Measurements from ENCODE around the gene ANKS1A. TPM values are rescaled to one million over a fixed set of nuclear protein-coding genes. Genes with fewer than 3 reads are reported as not detected.

ANKS1A gene
- total RNA-seq, 1 donor from 2014 or later = 76.9 TPM

GRCh38 chr6:35108309-35108885, 219.3 kb downstream of the ANKS1A start:
- H3K27ac Mint-ChIP-seq (ENCODE audit: unreplicated experiment) = no peak overlapping the region
- H3K36me3 Mint-ChIP-seq (ENCODE audit: unreplicated experiment) = peaks cover 14% of the 10 kb centered on the region
- no peaks in the 10 kb centered on the region for H3K4me1 Mint-ChIP-seq (ENCODE audit: low read depth, unreplicated experiment)
- peaks cover 1% of the 10 kb centered on the region for H3K9me3 Mint-ChIP-seq (ENCODE audit: unreplicated experiment)
- no peaks in the 10 kb centered on the region for H3K27me3 Mint-ChIP-seq (ENCODE audit: unreplicated experiment)
- DNase-seq = no peak
- no peak overlapping the region for H3K4me3 Mint-ChIP-seq (ENCODE audit: unreplicated experiment)
- TF ChIP-seq, protein P1, sequence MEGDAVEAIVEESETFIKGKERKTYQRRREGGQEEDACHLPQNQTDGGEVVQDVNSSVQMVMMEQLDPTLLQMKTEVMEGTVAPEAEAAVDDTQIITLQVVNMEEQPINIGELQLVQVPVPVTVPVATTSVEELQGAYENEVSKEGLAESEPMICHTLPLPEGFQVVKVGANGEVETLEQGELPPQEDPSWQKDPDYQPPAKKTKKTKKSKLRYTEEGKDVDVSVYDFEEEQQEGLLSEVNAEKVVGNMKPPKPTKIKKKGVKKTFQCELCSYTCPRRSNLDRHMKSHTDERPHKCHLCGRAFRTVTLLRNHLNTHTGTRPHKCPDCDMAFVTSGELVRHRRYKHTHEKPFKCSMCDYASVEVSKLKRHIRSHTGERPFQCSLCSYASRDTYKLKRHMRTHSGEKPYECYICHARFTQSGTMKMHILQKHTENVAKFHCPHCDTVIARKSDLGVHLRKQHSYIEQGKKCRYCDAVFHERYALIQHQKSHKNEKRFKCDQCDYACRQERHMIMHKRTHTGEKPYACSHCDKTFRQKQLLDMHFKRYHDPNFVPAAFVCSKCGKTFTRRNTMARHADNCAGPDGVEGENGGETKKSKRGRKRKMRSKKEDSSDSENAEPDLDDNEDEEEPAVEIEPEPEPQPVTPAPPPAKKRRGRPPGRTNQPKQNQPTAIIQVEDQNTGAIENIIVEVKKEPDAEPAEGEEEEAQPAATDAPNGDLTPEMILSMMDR (IDR thresholded peaks at IDR 0.05; ENCODE audit: partially characterized antibody, unreplicated experiment) = no peak

GRCh38 chr6:35120746-35121145, 231.7 kb downstream of the ANKS1A start:
- no peaks in the 10 kb centered on the region for H3K4me1 Mint-ChIP-seq (ENCODE audit: low read depth, unreplicated experiment)

GRCh38 chr6:35124356-35124755, 235.3 kb downstream of the ANKS1A start:
- H3K27ac Mint-ChIP-seq (ENCODE audit: unreplicated experiment) = no peak overlapping the region
- no peaks in the 10 kb centered on the region for H3K4me1 Mint-ChIP-seq (ENCODE audit: low read depth, unreplicated experiment)
- no peak for DNase-seq
- peaks cover 2% of the 10 kb centered on the region for H3K9me3 Mint-ChIP-seq (ENCODE audit: unreplicated experiment)
- TF ChIP-seq, protein P1 (IDR thresholded peaks at IDR 0.05; ENCODE audit: partially characterized antibody, unreplicated experiment) = no peak
- no peaks in the 10 kb centered on the region for H3K27me3 Mint-ChIP-seq (ENCODE audit: unreplicated experiment)
- H3K4me3 Mint-ChIP-seq (ENCODE audit: unreplicated experiment) = no peak overlapping the region
- no peaks in the 10 kb centered on the region for H3K36me3 Mint-ChIP-seq (ENCODE audit: unreplicated experiment)

More at GRCh38 chr6:35120746-35121145, 231.7 kb downstream of the ANKS1A start:
- H3K4me3 Mint-ChIP-seq (ENCODE audit: unreplicated experiment) = no peak overlapping the region
- peaks cover 2% of the 10 kb centered on the region for H3K9me3 Mint-ChIP-seq (ENCODE audit: unreplicated experiment)
- no peaks in the 10 kb centered on the region for H3K36me3 Mint-ChIP-seq (ENCODE audit: unreplicated experiment)
- H3K27me3 Mint-ChIP-seq (ENCODE audit: unreplicated experiment) = no peaks in the 10 kb centered on the region
- DNase-seq = no peak
- H3K27ac Mint-ChIP-seq (ENCODE audit: unreplicated experiment) = no peak overlapping the region
- TF ChIP-seq, protein P1 (IDR thresholded peaks at IDR 0.05; ENCODE audit: partially characterized antibody, unreplicated experiment) = no peak

DNA sequence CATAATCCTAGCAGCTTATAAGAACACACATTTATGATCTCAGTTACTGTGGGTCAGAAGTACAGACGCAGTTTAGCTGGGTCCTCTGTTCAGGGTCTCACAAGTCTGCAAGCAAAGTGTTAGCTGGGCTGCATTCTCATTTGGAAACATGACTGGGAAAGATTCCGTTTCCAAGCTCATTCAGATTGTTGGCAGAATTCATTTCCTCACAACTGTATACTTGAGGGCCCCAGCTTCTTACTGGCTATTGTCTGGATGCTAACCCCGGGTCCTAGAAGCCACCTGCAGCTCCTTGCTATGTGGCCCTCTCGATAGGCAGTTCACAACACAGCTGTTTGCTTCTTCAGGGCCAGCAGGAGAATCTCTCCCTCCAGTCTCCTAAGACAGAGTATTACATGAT, 239.0 kb downstream of the ANKS1A start:
- no peak overlapping the region for H3K27ac Mint-ChIP-seq (ENCODE audit: unreplicated experiment)
- no peak for DNase-seq
- no peaks in the 10 kb centered on the region for H3K4me1 Mint-ChIP-seq (ENCODE audit: low read depth, unreplicated experiment)
- no peaks in the 10 kb centered on the region for H3K27me3 Mint-ChIP-seq (ENCODE audit: unreplicated experiment)
- H3K9me3 Mint-ChIP-seq (ENCODE audit: unreplicated experiment) = no peaks in the 10 kb centered on the region
- TF ChIP-seq, protein P1 (IDR thresholded peaks at IDR 0.05; ENCODE audit: partially characterized antibody, unreplicated experiment) = no peak
- no peaks in the 10 kb centered on the region for H3K36me3 Mint-ChIP-seq (ENCODE audit: unreplicated experiment)
- H3K4me3 Mint-ChIP-seq (ENCODE audit: unreplicated experiment) = no peak overlapping the region

DNA sequence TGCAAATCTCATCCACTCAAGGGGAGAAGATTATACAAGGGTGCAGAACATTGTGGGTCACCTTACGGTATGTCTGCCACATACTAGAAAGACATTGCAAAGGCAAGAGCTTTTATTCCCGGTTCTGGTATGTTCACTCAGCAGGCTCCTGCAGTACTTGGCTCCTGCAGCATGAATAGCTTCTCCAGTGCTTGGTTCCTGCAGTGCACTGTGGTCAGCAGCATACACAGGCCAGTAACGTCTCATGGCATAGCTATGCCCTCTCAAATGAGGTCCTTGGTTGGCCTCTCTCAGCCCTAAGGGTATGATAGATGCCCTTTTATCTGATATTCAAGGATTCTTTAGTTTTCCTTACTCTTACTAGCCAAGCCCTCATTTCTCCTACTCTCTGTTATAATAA, 239.4 kb downstream of the ANKS1A start:
- H3K4me1 Mint-ChIP-seq (ENCODE audit: low read depth, unreplicated experiment) = no peaks in the 10 kb centered on the region
- H3K27me3 Mint-ChIP-seq (ENCODE audit: unreplicated experiment) = no peaks in the 10 kb centered on the region
- TF ChIP-seq, protein P1 (IDR thresholded peaks at IDR 0.05; ENCODE audit: partially characterized antibody, unreplicated experiment) = no peak
- H3K36me3 Mint-ChIP-seq (ENCODE audit: unreplicated experiment) = no peaks in the 10 kb centered on the region
- no peak overlapping the region for H3K27ac Mint-ChIP-seq (ENCODE audit: unreplicated experiment)
- no peak for DNase-seq
- no peak overlapping the region for H3K4me3 Mint-ChIP-seq (ENCODE audit: unreplicated experiment)
- no peaks in the 10 kb centered on the region for H3K9me3 Mint-ChIP-seq (ENCODE audit: unreplicated experiment)
